Lower leg skin (tissue), 3 donors: ENCODE data around the gene IL2RG.

Experiments used
- CTCF ChIP-seq, 3 donors: fragments of 450-650 bp; IDR thresholded peaks; one replicate each; pipeline ENCODE4 v1.5.1; 2016; ENCODE audit warnings: antibody characterized with exemption in 3 of 3, mild to moderate bottlenecking in 3 of 3, moderate library complexity in 2 of 3
- POLR2A ChIP-seq, 2 donors: fragments of 450-650 bp; IDR thresholded peaks; one replicate each; pipeline ENCODE4 v1.6.1; 2016 to 2017; ENCODE audit warnings: antibody characterized with exemption in 2 of 2, mild to moderate bottlenecking in 1 of 2, moderate library complexity in 1 of 2

DNA sequence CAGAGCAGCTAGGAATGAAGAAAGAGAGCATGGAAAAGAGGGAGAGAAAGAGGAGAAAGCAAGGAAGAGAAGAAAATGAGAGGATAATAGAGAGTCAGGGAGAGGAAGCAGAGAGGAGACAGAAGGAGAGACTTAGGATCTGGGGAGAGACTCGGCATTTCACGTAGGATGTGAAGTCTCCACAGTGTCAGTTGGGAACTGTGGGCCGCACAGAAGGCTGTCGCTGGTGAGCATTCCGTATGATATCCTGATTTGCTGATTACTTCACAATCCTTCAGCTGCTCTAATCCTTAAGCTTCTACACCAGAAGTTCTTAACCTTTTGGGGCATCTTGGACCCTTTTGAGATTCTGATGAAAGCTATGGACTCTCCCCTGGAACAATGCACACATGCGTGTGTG, 47.2 kb upstream of the IL2RG start:
- no peak for TF ChIP-seq CTCF (IDR thresholded peaks at IDR 0.05)
- TF ChIP-seq POLR2A (IDR thresholded peaks at IDR 0.05), result no peak
